CD4-positive, CD25-positive, alpha-beta regulatory T cell (primary cell): Measurements from ENCODE around the gene KIAA0753. TPM values are rescaled to one million over a fixed set of nuclear protein-coding genes. Genes with fewer than 3 reads are reported as not detected.
A peak's percentile ranks its signal among the peaks of the same experiment; 100 is the strongest.

Experiments used
- ATAC-seq, 2 donors: fragments of 150-1000 bp; cut with Tn5 transposase; one replicate each; pipeline ENCODE4 v1.10.0; 2021; ENCODE audit warnings: low read depth in 2 of 2, moderate number of reproducible peaks in 2 of 2, moderate library complexity in 1 of 2
- DNase-seq, 3 donors: peaks; one replicate each; pipeline versions ENCODE4 v3.0.0 to v3.0.0-alpha.2; 2012 to 2022; ENCODE audit warnings: mixed read lengths in 1 of 3
- H3K27ac ChIP-seq: one replicate; pipeline ENCODE4 v1.7.0; 2013; ENCODE audit warnings: mild to moderate bottlenecking, low read length; ENCODE audit not compliant: insufficient read depth, poor library complexity, severe bottlenecking
- H3K27me3 ChIP-seq: one replicate; pipeline ENCODE4 v1.7.0; 2013; ENCODE audit warnings: low read length; ENCODE audit not compliant: control insufficient read depth, insufficient read depth
- H3K36me3 ChIP-seq: one replicate; pipeline ENCODE4 v1.7.0; 2013; ENCODE audit warnings: mild to moderate bottlenecking, low read length, moderate library complexity; ENCODE audit not compliant: control insufficient read depth, insufficient read depth
- H3K4me1 ChIP-seq: 2 replicates; pipeline ENCODE4 v1.7.0; 2013; ENCODE audit warnings: mild to moderate bottlenecking, low read length; ENCODE audit not compliant: insufficient read depth, control insufficient read depth, poor library complexity, severe bottlenecking
- H3K4me3 ChIP-seq: one replicate; pipeline ENCODE4 v1.7.0; 2013; ENCODE audit warnings: low read depth, mild to moderate bottlenecking, low read length, moderate library complexity
- H3K9me3 ChIP-seq, 2 experiments: 1 replicate in 1 of 2; 2 replicates in 1 of 2; pipeline ENCODE4 v1.7.0; 2013; ENCODE audit warnings: low read length in 2 of 2, mild to moderate bottlenecking in 1 of 2, moderate library complexity in 1 of 2; ENCODE audit not compliant: control insufficient read depth in 2 of 2
- H3K27ac Mint-ChIP-seq, 3 donors: one replicate each; pipeline ENCODE4 v1.8.0; 2020 to 2022; ENCODE audit warnings: mild to moderate bottlenecking in 3 of 3, mixed read lengths in 3 of 3, moderate library complexity in 2 of 3
- H3K27me3 Mint-ChIP-seq: one replicate; pipeline ENCODE4 v1.8.0; 2022; ENCODE audit warnings: mild to moderate bottlenecking, mixed read lengths
- H3K36me3 Mint-ChIP-seq: one replicate; pipeline ENCODE4 v1.8.0; 2020; ENCODE audit warnings: mixed read lengths
- H3K4me1 Mint-ChIP-seq, 4 donors: one replicate each; pipeline ENCODE4 v1.8.0; 2020 to 2022; ENCODE audit warnings: mixed read lengths in 4 of 4, mild to moderate bottlenecking in 1 of 4
- H3K4me3 Mint-ChIP-seq, 4 donors: one replicate each; pipeline ENCODE4 v1.8.0; 2020 to 2022; ENCODE audit warnings: mild to moderate bottlenecking in 4 of 4, mixed read lengths in 4 of 4, moderate library complexity in 3 of 4
- H3K9me3 Mint-ChIP-seq, 7 donors: one replicate each; pipeline ENCODE4 v1.8.0; 2020 to 2022; ENCODE audit warnings: mixed read lengths in 7 of 7, mild to moderate bottlenecking in 3 of 7, moderate library complexity in 2 of 7
- polyA plus RNA-seq, 4 donors: library from polyadenylated mRNA; unstranded; fragments of 300-500 nt; fragmentation: Illumina TruSeq; gene quantifications; one replicate each; pipeline ENCODE4 v1.2.3, GENCODE V29; 2021
- total RNA-seq: library from RNA; stranded (reverse); gene quantifications from one replicate; pipeline ENCODE4 v1.2.3, GENCODE V29; 2022

Gene KIAA0753
- total and polyA plus RNA-seq, 5 donors from 2014 or later = 1.2 to 11.4 (median 1.4) TPM

DNA sequence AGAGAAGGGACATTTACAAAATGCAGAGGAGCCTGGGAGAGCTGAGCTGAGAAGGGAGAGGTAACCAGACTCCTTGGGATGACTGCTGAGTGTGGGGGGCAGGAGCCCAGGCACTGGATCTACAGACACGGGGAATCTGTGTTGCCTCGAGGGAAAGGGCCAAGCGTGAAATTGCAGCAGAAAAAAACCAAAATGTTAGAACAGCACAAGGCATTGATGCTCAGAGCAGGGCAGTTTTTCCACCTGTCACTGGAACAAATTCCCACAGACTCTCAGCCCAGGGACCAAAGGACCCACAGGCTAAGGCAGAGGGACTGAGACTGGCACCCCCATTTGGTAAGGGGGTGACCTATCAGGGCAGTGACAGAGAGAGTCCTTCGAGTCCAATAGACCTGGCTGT lies 86.2 kb downstream of the KIAA0753 start:
- peaks cover 0 to 1% (median 0%) of the 10 kb centered on the region in 7 donors for H3K9me3 Mint-ChIP-seq
- no peaks in the 10 kb centered on the region for H3K36me3 ChIP-seq
- H3K4me1 ChIP-seq = peaks cover 7% of the 10 kb centered on the region
- no peaks in the 10 kb centered on the region for H3K36me3 Mint-ChIP-seq
- no peak overlapping the region for H3K27ac ChIP-seq
- peak overlapping the region in 2 of 4 donors; percentile 67 to 74 for H3K4me3 Mint-ChIP-seq
- H3K27me3 Mint-ChIP-seq = peaks cover 52% of the 10 kb centered on the region
- DNase-seq = no peak
- no peaks in the 10 kb centered on the region for H3K9me3 ChIP-seq
- peaks cover 0 to 17% (median 0%) of the 10 kb centered on the region in 4 donors for H3K4me1 Mint-ChIP-seq
- H3K27ac Mint-ChIP-seq = no peak overlapping the region
- no peak for ATAC-seq
- peaks cover 14% of the 10 kb centered on the region for H3K27me3 ChIP-seq
- H3K4me3 ChIP-seq = no peak overlapping the region

DNA sequence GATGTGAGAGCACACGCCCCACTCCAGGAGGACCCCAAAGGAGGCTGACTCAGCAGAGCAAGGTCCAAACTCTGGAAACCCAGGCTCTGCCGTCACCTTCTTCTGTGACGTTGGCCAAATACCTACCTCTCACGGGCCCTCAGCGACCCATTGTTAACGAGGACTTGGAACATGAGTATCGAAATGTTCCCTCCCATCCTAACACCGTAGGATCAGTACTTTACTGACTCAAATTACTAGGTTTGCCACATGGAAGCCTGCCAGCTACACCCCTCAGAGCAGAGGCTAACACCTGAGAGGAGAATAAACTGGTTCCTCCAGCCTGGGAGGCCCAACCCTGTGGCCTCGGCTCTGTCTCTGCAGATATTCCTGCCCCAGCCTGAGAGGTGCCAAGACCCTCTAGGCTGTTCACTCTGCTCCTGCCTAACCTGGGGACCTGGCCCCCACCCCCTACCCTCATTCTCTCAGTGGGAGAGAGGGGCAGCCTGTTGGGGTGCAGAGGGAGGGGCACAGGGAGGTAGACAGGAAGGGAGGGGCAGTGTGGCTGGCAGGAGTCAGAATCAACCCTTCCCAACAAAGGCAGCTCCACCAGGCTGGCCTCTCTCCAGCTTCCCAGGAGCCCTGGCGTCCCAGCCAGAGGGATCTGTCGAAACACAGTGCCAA lies 88.5 kb downstream of the KIAA0753 start:
- Mint-ChIP-seq H3K36me3 (no peaks in the 10 kb centered on the region), H3K27ac (no peak overlapping the region), H3K4me3 (no peak overlapping the region), H3K4me1 (peaks cover 0 to 24% (median 4%) of the 10 kb centered on the region in 4 donors), H3K27me3 (peaks cover 29% of the 10 kb centered on the region), H3K9me3 (peaks cover 0 to 1% (median 0%) of the 10 kb centered on the region in 7 donors)
- Histone ChIP-seq H3K27me3 (peaks cover 9% of the 10 kb centered on the region), H3K9me3 (no peaks in the 10 kb centered on the region), H3K4me1 (peaks cover 15% of the 10 kb centered on the region), H3K27ac (no peak overlapping the region), H3K36me3 (no peaks in the 10 kb centered on the region), H3K4me3 (no peak overlapping the region)
- DNase-seq (no peak), ATAC-seq (no peak)

DNA sequence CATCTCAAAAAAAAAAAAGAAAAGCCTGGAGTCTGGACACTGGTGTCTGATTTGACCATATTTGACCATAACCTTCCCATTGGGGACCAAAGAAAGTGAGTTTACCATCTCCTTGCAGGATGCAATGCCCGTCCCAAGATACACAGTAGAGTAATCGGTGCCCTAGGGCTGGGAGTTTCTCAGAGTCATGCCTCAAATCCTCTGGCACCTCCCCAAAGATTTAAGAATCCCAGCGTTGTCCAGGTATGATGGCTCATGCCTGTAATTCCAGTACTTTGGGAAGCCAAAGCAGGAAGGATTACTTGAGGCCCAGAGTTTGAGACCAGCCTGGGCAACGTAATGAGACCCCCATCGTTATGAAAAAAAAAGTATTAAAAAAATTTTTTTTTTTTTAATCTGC lies 89.2 kb downstream of the KIAA0753 start:
- peaks cover 24% of the 10 kb centered on the region for H3K27me3 Mint-ChIP-seq
- H3K27ac Mint-ChIP-seq = no peak overlapping the region
- Histone ChIP-seq H3K9me3 (no peaks in the 10 kb centered on the region), H3K27me3 (peaks cover 9% of the 10 kb centered on the region), H3K36me3 (no peaks in the 10 kb centered on the region), H3K27ac (no peak overlapping the region), H3K4me1 (peaks cover 12% of the 10 kb centered on the region), H3K4me3 (no peak overlapping the region)
- H3K9me3 Mint-ChIP-seq = peaks cover 0 to 1% (median 0%) of the 10 kb centered on the region in 7 donors
- no peaks in the 10 kb centered on the region for H3K36me3 Mint-ChIP-seq
- H3K4me1 Mint-ChIP-seq = peaks cover 0 to 21% (median 4%) of the 10 kb centered on the region in 4 donors
- DNase-seq (no peak), ATAC-seq (no peak)
- H3K4me3 Mint-ChIP-seq = no peak overlapping the region

DNA sequence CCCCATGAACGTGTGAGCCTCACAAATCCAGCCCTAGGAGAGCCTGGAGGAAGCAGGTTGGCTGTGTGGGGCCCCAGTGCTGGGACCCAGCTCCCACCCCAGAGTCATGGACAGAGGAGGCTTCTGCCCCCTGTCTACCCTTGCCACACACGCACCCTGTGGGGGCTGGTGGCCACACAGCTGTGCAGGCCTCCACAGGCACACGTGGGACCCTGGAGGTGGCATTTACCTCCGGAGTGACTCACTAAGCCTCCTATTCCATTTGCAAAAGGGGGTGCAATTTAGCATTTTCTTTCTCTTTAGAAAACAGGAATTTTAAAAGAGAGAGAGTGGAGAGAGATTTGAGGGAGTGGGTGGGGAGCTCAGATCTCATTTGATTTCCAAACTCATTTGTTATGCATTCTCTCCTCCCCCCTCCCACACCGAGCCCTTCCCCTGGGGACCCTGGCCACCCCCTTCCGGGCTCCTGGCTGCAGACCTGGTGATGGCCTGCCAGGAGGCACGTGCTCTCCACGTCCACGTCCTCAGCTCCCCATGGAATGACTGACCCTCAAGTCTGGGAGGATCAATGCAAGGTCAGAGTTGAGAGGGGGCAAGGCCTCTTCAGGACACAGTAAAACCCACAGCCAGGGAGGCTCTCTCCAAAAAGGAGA lies 91.0 kb downstream of the KIAA0753 start:
- H3K9me3 ChIP-seq = no peaks in the 10 kb centered on the region
- Mint-ChIP-seq H3K36me3 (no peaks in the 10 kb centered on the region), H3K9me3 (no peaks in the 10 kb centered on the region), H3K27ac (peak overlapping the region in 1 of 3 donors; percentile 15), H3K4me1 (peaks cover 0 to 12% (median 4%) of the 10 kb centered on the region in 4 donors), H3K4me3 (no peak overlapping the region), H3K27me3 (peaks cover 17% of the 10 kb centered on the region)
- no peak for DNase-seq
- peaks cover 9% of the 10 kb centered on the region for H3K4me1 ChIP-seq
- H3K27ac ChIP-seq = no peak overlapping the region
- no peak for ATAC-seq
- no peak overlapping the region for H3K4me3 ChIP-seq
- H3K36me3 ChIP-seq = no peaks in the 10 kb centered on the region
- peaks cover 3% of the 10 kb centered on the region for H3K27me3 ChIP-seq

DNA sequence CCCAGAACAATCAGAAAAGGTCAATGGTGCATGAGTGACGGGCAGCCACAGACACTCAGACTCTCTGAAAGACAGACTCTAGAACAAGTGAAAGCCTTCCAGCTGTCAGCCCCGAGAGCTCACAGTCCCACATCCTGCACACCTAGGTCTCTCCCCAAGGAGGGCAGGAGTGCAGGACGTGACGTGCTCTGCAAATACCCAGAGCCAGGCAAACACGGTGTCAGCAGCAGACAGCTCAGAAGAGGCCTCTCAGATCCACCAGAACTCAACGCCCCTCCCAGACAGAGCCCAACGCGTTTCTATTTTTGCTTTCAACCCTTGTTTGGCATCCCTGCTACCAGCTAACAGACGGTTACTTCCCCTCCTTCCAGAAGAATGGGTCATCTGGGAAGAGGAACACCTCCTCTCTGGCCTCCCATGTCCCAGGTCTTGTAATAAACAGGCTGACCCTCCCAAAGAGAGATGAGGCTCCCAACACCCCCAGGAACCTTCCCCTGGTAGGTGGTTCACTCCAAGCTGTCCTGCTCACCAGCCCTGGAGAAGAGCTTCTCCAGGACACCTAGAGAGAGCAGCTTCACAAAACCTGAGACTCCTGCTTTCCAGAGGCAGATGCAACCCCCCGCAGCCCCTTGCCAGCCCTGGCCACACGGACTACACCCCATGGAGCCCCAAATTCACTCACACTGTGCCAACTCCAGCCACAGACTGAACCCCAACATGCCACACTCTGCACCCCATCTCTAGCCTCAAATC lies 91.8 kb downstream of the KIAA0753 start:
- Mint-ChIP-seq H3K27ac (peak overlapping the region; percentile 15 to 81 (median 48)), H3K9me3 (no peaks in the 10 kb centered on the region), H3K36me3 (no peaks in the 10 kb centered on the region), H3K27me3 (peaks cover 10% of the 10 kb centered on the region), H3K4me1 (peaks cover 0 to 12% (median 4%) of the 10 kb centered on the region in 4 donors), H3K4me3 (no peak overlapping the region)
- DNase-seq = peak in 2 of 3 donors; percentile 5 to 74
- no peak overlapping the region for H3K27ac ChIP-seq
- H3K27me3 ChIP-seq = no peaks in the 10 kb centered on the region
- peaks cover 9% of the 10 kb centered on the region for H3K4me1 ChIP-seq
- no peaks in the 10 kb centered on the region for H3K36me3 ChIP-seq
- no peaks in the 10 kb centered on the region for H3K9me3 ChIP-seq
- ATAC-seq = peak; percentile 73 to 78
- no peak overlapping the region for H3K4me3 ChIP-seq

DNA sequence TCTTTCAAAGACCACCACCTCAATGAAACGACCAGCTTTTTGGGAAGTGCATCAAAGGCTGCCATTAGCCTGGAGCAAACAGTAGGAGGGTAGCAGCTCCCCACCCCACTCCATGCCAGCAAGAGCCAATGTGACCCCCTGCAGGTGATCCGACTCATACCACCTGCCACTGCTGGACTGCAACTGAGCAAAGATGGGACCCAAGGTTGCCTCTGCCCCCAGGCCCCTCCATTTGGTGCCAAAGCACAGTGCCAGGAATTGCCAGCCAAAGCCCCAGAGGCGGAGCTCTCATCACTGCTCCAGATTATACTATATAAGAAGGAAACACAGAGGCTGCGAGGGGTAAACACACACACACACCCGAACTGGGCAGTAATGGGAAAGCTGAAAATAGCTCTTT lies 92.5 kb downstream of the KIAA0753 start:
- DNase-seq (no peak), ATAC-seq (no peak)
- H3K27me3 ChIP-seq = no peaks in the 10 kb centered on the region
- H3K27ac ChIP-seq = no peak overlapping the region
- H3K9me3 Mint-ChIP-seq = no peaks in the 10 kb centered on the region
- H3K4me1 Mint-ChIP-seq = peaks cover 0 to 12% (median 4%) of the 10 kb centered on the region in 4 donors
- no peaks in the 10 kb centered on the region for H3K9me3 ChIP-seq
- peaks cover 3% of the 10 kb centered on the region for H3K27me3 Mint-ChIP-seq
- H3K4me3 Mint-ChIP-seq = peak overlapping the region in 1 of 4 donors; percentile 30
- no peaks in the 10 kb centered on the region for H3K36me3 Mint-ChIP-seq
- H3K36me3 ChIP-seq = no peaks in the 10 kb centered on the region
- H3K27ac Mint-ChIP-seq = peak overlapping the region in 2 of 3 donors; percentile 15 to 81
- H3K4me1 ChIP-seq = peaks cover 9% of the 10 kb centered on the region
- no peak overlapping the region for H3K4me3 ChIP-seq

DNA sequence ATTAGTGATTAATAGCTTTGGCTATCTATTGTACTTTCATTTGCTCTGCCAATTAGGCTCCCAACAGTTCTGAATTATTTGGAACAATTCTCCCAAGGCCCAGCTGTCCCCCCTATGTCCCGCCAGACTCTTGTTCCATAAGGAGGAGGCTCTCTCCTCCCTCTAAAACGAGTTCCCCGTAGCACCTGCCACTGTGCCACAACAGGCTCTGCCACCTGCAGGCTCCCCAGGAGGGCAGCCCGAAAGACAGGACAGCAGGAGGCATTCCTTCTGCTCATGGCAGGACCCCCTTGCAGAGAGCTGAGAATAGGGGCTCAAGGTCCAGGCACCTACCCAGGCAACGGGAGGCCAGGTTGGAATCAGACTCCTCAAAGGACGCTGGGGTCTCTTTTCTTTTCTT lies 93.2 kb downstream of the KIAA0753 start:
- H3K4me3 ChIP-seq = no peak overlapping the region
- Mint-ChIP-seq H3K4me3 (no peak overlapping the region), H3K4me1 (peaks cover 0 to 12% (median 4%) of the 10 kb centered on the region in 4 donors), H3K36me3 (no peaks in the 10 kb centered on the region), H3K27ac (no peak overlapping the region), H3K27me3 (no peaks in the 10 kb centered on the region), H3K9me3 (no peaks in the 10 kb centered on the region)
- no peaks in the 10 kb centered on the region for H3K27me3 ChIP-seq
- peaks cover 9% of the 10 kb centered on the region for H3K4me1 ChIP-seq
- H3K27ac ChIP-seq = no peak overlapping the region
- H3K9me3 ChIP-seq = no peaks in the 10 kb centered on the region
- no peak for DNase-seq
- ATAC-seq = no peak
- H3K36me3 ChIP-seq = no peaks in the 10 kb centered on the region
